ENCODE data around the gene MTHFS.

- TF ChIP-seq EZH2 (IDR thresholded peaks at IDR 0.05; ENCODE audit: borderline replicate concordance, low read depth, low read length, poor library complexity, severe bottlenecking), result no peak
- no peak for TF ChIP-seq CTCF (conservative IDR thresholded peaks at IDR 0.05; ENCODE audit: low read depth, low read length)
Measured at GRCh38 chr15:79932447-79932846, 35.6 kb upstream of the MTHFS start.

All from A673 (cell line).